Astrocyte of the spinal cord (primary cell): ENCODE measurements around the gene SPATA31D4.
"Not testable (repeated sequence)": the region's sequence is repeated elsewhere in the genome, so short reads cannot be mapped to it uniquely, and the experiment has no call there.

Experiments
- DNase-seq: peaks from one replicate; pipeline ENCODE4 v3.0.0; 2011; ENCODE audit warnings: low read depth, low spot score
- H3K4me3 ChIP-seq: 2 replicates; pipeline ENCODE4 v1.5.1; 2011; ENCODE audit warnings: low read depth, mild to moderate bottlenecking, low read length, moderate library complexity
- CTCF ChIP-seq: IDR thresholded peaks from 2 replicates; pipeline ENCODE4 v1.5.1; 2012; ENCODE audit warnings: low read depth, mild to moderate bottlenecking, low read length, inconsistent platforms
- in situ Hi-C: cut with HindIII; loops from 2 replicates; pipeline ENCODE4 v1.10.0; 2017; ENCODE audit warnings: low sequenced_read_pairs

Gene SPATA31D4

GRCh38 chr9:81928305-81928704 lies at the start of gene SPATA31D4:
Gene SPATA31D4, plus strand, starts transcription at chr9:81928428. Its CDS starts 86 bp downstream, at chr9:81928514.
- in situ Hi-C loops, DNase-seq, H3K4me3 ChIP-seq: not testable (repeated sequence)

GRCh38 chr9:81878530-81878929 lies 49.7 kb upstream of the SPATA31D4 start:
- in situ Hi-C loops = no loop called here
- TF ChIP-seq CTCF = no peak
- no peak for DNase-seq
- H3K4me3 ChIP-seq = no peak overlapping the region

GRCh38 chr9:81879501-81879916 lies 48.7 kb upstream of the SPATA31D4 start:
- no peak overlapping the region for H3K4me3 ChIP-seq
- TF ChIP-seq CTCF = no peak
- no peak for DNase-seq
- in situ Hi-C loops = no loop called here

GRCh38 chr9:81885602-81886001 lies 42.6 kb upstream of the SPATA31D4 start:
- no peak for DNase-seq
- no peak for TF ChIP-seq CTCF
- H3K4me3 ChIP-seq = no peak overlapping the region
- in situ Hi-C loops = no loop called here

GRCh38 chr9:81886665-81887064 lies 41.6 kb upstream of the SPATA31D4 start:
- H3K4me3 ChIP-seq = no peak overlapping the region
- TF ChIP-seq CTCF = no peak
- DNase-seq = no peak
- in situ Hi-C loops = no loop called here

GRCh38 chr9:81890104-81890503 lies 38.1 kb upstream of the SPATA31D4 start:
- TF ChIP-seq CTCF = no peak
- in situ Hi-C loops = no loop called here
- H3K4me3 ChIP-seq = no peak overlapping the region
- no peak for DNase-seq

GRCh38 chr9:81892440-81892839 lies 35.8 kb upstream of the SPATA31D4 start:
- TF ChIP-seq CTCF = no peak
- in situ Hi-C loops = no loop called here
- no peak for DNase-seq
- no peak overlapping the region for H3K4me3 ChIP-seq
